COLO829 (cell line): ENCODE data around the gene GDF15.
"Not testable (repeated sequence)": the region's sequence is repeated elsewhere in the genome, so short reads cannot be mapped to it uniquely, and the experiment has no call there.

Experiments
- DNase-seq: peaks from one replicate; pipeline ENCODE4 v3.0.0; 2012; ENCODE audit warnings: low spot score

GDF15 gene, protein sequence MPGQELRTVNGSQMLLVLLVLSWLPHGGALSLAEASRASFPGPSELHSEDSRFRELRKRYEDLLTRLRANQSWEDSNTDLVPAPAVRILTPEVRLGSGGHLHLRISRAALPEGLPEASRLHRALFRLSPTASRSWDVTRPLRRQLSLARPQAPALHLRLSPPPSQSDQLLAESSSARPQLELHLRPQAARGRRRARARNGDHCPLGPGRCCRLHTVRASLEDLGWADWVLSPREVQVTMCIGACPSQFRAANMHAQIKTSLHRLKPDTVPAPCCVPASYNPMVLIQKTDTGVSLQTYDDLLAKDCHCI

GRCh38 chr19:18385675-18386542 is at the start of gene GDF15:
TSS of gene GDF15 (plus strand) at chr19:18386158. CDS start at chr19:18386190, 32 bp downstream.
- DNase-seq: peak; percentile 96

- no peak for DNase-seq
Observed at GRCh38 chr19:18338541-18338940, 47.4 kb upstream of the GDF15 start.

DNA sequence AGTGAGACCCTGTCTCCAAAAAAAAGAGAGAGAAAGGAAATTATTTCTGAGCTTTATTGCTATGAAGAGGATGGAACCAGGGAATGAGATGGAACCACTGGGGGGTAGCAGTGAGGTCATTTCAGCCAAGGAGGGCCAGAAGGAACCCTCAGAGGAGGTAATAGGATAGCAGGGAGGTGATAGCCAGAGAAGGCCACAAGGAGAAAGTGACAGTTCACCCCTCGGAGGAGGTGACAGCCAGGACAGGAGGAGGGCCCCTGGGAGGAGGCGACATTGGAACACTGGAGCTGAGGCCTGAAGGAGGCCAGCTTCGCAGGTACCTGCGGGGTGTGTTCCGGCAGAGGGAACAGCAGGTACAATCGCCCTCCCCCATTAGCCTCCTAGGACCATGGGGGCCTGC is 46.2 kb upstream of the GDF15 start:
- DNase-seq: no peak

DNA sequence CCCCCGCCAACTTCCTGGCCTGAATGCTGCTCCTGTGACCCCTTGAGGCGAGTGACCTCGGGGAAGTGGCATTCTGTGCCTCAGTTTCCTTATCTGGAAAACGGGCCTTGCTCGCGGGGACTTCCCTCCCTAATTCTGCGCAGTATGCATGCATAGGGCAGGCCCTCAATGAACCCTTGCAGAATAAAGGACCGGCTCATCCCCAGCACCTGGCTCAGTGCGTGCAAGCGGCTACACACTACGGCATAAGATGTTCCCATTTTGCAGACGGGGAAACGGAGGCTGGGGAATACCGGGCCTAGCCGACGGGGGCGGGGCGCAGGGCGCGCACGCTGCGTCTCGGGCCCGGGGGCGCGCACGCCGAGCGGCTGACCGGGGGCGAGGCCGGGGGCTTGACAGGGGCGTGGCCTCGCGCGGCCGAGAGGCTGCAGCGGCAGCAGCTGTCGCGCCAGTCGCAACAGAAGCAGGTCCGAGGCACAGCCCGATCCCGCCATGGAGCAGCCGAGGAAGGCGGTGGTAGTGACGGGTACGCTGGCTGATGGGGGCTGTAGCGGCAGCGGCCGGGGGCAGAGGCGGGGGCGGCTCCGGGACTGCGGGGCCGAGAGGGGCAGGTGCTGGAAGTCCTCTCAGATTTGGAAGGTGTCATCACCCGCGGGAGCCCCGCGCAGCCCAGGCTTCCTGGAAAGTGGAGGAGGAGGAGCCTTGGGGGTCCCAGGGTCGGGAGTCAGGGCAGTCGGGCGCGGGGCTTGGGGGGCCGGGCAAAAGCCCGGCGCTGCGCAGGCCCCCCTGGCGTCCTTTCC is 45.6 kb upstream of the GDF15 start, which contains the start of gene PGPEP1:
Gene PGPEP1 (plus strand): TSS at position 409 of the 800 bp plus-strand sequence. CDS start 84 bp downstream, at position 493.
- no peak for DNase-seq

DNA sequence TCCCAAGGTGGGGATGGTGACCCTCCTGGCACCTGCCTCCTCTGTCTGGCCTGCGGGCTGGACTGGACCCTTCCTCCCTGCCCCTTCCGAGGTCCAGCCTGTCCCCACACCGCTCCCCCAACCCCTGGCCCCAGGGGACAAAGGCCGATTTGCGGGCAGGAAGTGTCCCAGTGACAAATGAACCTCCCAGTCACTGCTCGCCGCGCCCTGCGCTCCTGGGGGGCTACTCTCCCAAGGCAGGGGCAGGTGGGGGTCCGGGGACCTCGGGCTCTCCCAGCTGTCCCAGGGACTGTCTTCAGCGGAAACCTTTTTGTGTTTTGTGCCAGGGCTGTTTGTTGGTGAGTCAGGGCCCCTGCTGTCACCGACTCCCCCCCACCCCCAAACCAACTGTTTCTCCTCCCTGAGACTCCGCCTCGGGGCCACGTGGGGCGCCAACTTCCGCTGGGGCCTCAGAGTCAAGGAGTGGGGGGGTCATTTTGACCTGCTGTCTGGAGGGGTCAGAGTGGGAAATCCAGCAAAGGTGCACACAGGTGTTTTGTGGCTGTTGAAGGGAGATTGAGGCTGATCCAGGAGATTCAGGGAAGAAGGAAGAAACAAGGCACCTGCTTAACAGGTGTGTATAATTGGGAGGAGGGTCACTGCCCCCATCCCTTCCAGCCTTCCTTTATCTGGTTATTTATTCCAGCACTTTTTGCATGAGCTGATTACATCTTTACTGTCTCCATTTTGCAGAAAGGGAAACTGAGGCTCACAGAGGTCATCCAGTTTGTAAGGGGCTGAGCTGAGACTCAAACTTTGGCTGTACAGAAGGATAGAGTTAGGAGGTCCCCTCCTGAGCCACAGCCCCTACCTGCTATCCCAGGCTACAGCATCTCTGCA is 44.7 kb upstream of the GDF15 start:
- DNase-seq: no peak

DNA sequence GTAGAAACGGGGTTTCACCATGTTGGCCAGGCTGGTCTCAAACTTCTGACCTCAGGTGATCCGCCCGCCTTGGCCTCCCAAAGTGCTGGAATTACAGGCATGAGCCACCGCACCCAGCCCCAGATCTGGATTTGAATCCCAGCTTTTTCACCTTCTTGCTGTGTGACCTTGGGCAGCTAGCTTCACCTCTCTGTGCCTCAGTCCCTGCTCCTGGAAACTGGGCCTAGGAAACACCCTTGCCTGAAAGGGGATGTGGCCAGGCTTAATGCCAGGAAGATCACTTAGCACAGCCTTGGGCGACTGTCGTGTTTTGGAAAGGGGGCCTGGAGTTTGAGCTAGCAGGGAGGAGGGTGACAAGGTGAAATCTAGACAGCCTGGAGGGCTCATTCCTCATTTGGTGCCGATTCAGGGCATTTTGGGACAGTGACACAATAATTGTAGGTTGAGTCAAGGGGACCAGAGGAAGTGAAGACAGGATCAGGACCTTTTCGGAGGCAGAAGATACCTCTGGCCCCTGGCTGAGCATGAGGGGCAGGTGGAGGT is 43.8 kb upstream of the GDF15 start:
- DNase-seq: no peak

- DNase-seq: no peak
Observed at GRCh38 chr19:18344582-18344950, 41.4 kb upstream of the GDF15 start.

DNA sequence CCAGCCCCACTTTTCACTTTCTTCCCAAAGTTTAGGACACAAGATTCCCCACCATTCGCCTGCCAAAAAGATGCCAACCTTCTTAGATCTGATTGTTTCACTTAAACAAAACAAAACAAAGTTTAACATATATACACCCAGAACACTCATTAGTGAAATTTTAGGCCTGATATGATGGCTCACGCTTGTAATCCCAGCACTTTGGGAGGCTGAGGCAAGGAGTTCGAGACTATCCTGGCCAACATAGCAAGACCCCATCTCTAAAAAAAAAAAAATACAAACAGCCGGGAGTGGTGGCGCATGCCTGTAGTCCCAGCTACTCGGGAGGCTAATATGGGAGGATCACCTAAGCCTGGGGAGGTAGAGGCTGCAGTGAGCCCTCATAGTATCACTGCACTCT is 40.7 kb upstream of the GDF15 start:
- no peak for DNase-seq

DNA sequence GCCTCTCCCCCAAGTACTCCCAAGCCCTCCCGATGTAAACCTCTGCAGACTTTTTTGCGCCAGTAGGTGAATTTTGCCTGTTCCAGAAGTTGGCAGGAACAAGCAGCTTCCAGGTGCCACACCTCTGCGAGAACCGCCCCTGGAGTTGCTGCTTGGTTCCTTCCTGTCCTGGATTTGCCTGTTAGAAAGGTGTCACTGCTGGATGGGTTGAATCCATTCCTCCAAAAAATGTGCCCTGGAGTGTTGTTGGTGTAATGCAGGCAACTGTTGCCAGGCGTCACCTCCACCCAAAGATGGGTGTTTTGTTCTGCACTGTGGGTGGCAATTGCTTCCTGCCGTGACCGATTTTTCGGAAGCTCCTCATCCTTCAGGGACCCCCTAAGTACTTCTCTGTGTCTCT is 39.9 kb upstream of the GDF15 start:
- DNase-seq: no peak

DNA sequence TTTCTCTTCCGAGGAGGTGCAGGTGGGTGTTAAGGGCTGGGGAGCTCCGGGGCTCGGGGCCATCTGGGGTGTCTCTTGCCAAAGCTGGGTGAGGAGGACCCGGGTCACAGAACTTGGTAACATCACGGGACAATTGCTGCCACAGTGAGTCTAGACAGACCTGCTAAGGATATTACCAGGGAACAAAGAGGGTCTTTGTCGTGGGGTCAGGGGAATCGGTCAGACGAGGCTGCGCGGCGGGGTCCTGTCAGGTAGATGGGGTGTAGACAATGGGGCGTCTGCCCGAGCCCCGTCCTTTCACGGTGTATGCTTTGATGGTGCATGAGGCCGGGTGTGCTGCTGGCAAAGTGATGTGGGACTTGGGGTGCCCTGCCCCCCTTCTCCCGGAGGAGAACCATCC is 37.8 kb upstream of the GDF15 start:
- DNase-seq: no peak

GRCh38 chr19:18348818-18349339 is 37.1 kb upstream of the GDF15 start:
- DNase-seq: not testable (repeated sequence)

- peak; percentile 81 for DNase-seq
Observed at GRCh38 chr19:18349524-18350128, 36.3 kb upstream of the GDF15 start.

DNA sequence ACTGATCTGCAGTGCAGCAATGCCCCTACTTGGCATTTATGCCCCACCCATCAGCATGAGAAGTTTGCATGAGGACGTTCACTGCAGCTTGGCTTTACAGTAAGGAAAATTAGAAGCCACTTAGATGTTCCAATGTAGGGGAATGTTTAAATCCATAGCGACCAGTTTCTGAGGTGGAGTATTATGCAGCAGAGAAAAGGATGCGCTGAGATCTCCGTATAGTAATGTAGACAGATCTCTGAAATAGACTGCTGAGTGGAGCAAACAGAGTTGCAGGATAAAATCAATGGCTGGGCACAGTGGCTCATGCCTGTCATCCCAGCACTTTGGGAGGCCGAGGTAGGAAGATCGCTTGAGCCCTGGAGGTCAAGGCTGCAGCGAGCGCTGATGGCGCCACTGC is 35.5 kb upstream of the GDF15 start:
- no peak for DNase-seq

DNA sequence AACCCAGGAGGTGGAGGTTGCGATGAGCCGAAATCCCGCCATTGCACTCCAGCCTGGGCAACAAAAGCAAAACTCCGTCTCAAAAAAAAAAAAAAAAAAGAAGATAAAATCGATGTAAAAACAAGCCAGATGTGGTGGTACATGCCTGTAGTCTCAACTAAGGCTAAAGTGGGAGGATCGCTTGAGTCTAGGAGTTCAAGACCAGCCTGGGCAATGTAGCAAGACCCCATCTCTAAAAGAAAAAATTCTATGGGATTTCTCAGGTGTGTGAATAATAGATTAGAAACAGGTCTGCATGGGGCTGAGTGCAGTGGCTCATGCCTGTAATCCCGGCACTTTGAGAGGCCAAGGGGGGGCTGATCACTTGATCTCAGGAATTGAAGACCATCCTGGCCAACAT is 34.4 kb upstream of the GDF15 start:
- no peak for DNase-seq

GRCh38 chr19:18353378-18354005 is 32.5 kb upstream of the GDF15 start:
- no peak for DNase-seq

DNA sequence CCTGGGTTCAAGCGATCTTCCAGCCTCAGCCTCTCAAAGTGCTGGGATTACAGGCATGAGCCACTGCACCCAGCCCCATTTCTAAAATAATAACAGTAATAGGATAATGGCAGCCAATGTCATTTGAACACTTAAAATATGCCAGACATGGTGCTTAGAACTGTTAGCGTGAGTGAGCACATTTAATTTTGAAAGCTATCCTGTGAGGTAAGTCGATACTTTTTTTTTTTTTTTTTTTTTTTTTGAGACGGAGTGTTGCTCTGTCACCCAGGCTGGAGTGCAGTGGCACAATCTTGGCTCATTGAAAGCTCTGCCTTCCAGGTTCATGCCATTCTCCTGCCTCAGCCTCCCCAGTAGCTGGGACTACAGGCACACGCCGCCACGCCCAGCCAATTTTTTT is 31.2 kb upstream of the GDF15 start:
- not testable (repeated sequence) for DNase-seq

- DNase-seq: no peak
Observed at GRCh38 chr19:18357041-18357440, 28.9 kb upstream of the GDF15 start.

DNA sequence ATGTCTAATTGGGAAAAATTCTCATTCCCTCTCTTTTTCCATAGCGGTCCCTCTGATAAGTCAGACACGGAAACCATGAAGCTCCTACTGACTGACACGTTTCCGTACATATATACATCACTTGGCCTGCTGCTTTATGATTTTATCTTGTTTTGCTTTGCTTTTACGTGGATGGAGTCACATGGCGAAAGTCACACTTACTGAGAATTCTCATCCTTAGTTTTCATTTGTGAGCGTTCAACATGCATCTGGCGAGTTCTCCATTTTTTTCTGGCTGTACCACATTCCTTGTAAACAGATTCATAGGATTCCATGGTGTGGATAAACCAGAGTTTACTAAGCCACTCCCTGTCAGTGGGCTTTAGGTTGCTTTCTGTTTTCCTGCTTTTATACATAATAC is 24.3 kb upstream of the GDF15 start:
- DNase-seq: no peak

GRCh38 chr19:18362934-18363542 is 22.9 kb upstream of the GDF15 start:
- DNase-seq: no peak

GRCh38 chr19:18363787-18364186 is 22.2 kb upstream of the GDF15 start:
- DNase-seq: no peak
